GM04503 (cell line): ENCODE data around the gene AUP1.
"Not testable (repeated sequence)": the region's sequence is repeated elsewhere in the genome, so short reads cannot be mapped to it uniquely, and the experiment has no call there.

ENCODE experiments used
- DNase-seq: peaks from one replicate; pipeline ENCODE4 v3.0.0-alpha.2; 2012; ENCODE audit warnings: low read depth

AUP1 gene, protein sequence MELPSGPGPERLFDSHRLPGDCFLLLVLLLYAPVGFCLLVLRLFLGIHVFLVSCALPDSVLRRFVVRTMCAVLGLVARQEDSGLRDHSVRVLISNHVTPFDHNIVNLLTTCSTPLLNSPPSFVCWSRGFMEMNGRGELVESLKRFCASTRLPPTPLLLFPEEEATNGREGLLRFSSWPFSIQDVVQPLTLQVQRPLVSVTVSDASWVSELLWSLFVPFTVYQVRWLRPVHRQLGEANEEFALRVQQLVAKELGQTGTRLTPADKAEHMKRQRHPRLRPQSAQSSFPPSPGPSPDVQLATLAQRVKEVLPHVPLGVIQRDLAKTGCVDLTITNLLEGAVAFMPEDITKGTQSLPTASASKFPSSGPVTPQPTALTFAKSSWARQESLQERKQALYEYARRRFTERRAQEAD

DNA sequence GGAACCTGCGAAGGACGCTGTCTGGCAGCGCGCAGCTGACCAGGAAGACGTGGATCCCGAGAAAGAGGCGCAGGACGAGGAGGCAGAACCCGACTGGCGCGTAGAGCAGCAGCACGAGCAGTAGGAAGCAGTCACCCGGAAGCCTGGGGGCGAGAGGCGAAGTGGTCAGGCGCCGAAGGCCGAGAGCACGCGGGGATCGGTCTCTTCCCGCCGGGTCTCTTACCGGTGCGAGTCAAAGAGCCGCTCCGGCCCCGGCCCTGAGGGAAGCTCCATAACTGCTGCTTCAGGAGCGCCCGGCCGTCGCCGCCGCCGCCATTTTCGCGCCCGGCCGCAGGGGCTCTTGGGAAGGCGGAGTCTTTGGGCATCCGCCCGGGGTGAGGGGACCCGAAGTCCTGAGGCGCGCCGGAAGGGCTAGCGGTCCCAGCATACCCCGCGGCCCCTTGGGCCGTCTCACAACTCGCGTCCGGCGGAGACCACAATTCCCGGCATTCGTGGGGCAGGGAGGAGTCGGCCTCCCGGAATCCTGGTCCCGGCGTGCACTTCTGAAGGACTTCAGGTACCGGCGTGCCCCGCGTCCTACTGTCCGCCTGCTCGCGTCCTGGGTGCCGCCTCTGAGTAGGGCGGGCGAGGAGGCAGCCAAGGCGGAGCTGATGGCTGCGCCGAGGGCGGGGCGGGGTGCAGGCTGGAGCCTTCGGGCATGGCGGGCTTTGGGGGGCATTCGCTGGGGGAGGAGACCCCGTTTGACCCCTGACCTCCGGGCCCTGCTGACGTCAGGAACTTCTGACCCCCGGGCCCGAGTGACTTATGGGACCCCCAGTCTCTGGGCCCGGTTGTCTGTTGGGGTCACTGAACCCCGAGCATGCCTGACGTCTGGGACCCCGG lies at the start of gene AUP1, which contains the start of gene HTRA2:
TSS of gene AUP1 (minus strand) at position 350 of the 882 bp plus-strand sequence. CDS start at position 273, 77 bp downstream.
TSS of gene HTRA2 (plus strand) at position 577 of the 882 bp plus-strand sequence. CDS start at position 651, 74 bp downstream.
- DNase-seq: peak; percentile 97

DNA sequence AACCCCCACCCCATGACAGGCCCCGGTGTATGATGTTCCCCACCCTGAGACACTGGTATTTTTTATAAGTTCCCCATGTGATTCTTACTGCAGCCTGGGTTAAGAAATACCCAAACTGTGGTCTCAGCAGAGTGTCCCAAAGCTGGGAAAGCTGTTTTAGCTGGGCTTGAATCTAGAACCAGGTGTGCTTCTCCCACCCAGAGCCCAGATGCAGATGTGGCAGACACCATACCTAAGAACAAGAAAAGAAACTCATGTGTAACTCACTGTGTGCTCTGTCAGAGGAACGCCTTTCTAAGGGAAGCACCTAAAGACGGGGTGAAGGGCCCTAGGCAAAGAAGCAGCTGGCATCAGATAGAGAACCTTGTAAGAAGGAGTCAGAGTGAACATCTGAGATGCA lies 48.9 kb upstream of the AUP1 start:
- DNase-seq: no peak

DNA sequence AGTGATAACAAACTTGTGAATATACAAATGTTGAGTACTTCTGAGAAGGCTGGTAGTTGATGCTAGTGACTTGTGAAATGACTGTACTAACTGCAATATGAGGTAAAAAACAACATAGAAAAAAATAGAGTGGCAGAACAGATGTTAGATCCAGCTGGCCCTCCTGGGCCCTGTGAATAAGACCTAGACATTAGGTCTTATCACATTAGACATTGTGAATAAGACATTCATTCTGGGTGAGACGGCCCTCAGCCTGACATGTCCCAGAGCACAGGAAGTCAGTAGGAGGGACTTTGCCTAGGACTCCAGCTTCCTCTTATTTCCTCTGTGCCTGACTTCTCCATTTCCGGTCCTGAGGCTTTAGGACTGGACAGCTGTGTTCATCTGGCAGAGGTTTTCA lies 47.9 kb upstream of the AUP1 start:
- DNase-seq: no peak

DNA sequence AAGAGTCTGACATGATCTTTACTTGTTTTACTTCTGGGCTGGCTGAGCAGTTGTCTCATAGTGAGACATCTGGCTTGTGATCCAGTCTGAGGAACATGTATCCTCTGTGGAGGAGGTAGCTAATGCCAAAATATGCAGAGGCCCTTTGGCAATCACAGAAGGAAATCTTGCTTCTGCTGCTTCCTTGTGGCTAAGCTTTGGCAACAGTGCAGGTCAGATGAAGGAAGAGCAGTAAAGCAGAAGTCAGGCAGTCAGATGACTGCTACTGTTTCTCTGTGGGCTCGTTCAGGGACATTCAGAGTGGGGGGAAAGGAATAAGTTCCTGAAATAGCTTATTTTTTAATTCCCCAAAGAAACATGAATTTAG lies 47.3 kb upstream of the AUP1 start:
- DNase-seq: peak; percentile 94

DNA sequence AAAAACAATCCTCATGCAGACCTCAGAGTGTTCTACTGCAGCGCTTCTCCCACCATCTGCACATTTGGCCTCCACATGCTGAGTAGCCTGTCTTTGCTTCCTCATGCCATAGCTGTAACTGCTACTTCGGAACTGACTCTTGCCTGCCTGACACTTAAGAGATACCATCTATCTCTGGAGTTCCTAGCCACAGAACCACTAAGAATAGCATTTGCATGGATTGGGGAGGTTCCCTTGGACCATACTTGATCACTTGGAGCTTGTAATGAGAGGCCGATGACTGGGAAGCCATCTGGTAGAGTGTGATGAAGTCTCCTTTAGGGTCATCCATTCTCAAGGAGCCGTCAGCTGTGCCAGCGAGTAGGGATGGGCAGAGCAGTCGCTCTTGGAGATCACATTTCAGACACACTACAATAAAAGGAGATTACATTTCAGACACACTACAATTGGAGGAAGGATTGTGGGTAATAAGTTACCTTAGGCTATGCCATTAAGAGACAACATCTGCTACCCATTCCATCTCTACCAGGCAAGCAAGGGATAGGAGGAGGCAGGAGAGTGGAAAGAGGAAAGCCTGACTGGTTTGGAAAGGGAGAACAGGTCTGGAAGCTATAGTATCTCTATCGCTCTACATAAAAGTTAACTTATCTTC lies 46.8 kb upstream of the AUP1 start:
- DNase-seq: peak; percentile 81

DNA sequence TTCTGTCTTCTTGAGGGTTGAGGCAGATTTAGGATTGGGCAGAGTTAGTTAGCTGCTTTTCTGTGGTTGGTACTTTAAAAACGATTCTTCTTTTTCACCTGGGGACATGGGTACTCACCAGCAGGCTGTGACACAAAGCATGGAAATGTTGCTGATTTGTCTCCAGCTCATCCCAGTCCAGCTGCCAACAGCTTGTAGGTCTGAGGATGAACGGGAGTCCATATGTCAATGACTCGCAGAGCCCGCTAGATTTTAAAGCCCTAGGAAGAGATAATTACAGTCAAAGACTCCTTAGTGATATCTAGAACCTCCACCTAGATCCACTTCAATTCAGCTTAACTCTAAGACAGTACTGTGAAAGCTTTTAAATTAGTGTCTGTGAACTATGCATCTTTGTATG lies 45.8 kb upstream of the AUP1 start:
- no peak for DNase-seq

DNA sequence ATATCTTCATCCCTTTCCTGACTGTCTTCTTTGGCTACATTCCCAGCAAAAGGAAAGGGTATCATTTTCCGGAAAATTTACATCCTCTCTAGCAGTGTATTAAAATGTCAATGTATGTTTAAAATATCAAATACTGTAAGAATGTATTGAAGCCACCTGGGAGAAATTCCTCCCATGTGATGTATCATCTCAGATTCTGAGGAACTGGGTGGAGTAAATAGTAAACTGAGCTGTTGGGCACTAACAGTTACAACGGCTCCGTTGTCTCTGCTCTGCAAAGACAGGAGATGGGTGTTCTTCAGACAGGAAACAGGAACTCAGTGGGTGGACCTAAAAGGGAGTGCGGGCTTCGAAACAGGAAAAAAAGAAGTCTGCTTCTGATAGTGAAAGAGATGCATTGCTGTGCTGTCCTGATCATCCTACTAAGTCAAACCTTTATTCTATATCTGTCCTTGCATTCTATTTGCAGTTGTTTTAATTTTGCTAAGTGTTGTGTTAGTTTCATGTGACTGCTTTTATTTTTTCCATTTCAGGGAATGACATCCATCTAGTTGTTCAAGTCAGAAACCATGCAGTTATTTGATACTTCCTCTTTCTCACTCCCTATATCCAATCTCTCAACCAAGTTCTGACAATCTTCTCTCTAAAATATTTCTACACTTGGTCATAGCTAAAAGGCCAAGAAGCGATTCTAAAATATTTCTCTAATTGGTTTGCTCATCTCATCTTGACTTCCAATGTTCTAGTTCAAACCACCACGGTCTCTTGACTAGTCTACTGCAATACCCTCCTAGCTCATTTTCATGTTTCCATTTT lies 44.4 kb upstream of the AUP1 start:
- no peak for DNase-seq

DNA sequence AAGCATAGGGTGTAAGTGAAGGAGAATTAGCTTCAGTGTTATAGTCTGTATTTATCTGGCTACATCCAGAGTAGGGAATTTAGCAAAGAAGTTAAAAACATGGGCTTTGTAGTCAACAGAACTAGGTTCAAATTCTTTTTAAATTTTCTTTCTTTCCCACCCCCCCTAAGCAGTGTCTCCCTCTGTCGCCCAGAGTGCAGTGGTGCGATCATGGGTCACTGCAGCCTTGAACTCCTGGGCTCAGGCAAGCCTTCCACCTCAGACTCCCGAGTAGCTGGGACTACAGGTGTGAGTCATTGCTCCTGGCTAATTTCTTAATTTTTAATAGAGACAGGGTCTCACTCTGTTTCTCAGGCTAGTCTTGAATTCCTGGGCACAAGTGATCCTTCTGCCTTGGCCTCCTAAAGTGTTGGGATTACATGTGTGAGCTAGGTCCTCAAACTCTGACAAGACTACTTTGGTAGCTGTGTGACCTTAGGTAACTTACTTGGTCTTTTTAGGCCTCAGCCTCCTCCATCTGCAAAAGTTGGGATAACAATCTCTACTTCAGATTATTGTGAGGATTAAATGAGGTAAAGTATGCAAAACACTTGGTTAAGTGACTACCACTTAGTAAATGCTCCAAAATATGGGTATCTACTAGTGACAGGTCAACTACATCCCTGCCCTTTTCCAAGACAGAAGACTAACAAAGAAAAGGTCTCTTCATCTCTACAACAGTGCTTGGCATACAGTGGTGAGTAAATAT lies 42.8 kb upstream of the AUP1 start:
- DNase-seq: no peak

DNA sequence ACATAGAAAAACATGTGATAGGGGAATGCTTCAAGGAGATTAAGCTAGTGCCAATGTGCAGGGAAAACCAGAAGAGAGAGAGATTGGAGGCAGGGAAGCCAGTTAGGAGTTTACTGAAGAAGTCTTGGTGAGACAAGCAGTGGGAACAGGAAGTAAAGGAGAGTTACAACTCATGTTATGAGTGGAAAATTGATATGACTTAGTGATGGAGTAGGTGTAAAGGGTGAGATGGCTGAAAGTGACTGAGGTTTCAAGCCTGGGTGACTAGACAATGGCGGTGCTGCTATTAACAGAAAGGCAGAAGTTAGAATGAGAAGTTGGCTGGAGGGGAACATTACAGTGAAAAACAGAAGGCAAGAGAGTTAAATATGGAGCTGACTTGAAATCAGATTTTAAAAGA lies 41.6 kb upstream of the AUP1 start:
- DNase-seq: no peak

DNA sequence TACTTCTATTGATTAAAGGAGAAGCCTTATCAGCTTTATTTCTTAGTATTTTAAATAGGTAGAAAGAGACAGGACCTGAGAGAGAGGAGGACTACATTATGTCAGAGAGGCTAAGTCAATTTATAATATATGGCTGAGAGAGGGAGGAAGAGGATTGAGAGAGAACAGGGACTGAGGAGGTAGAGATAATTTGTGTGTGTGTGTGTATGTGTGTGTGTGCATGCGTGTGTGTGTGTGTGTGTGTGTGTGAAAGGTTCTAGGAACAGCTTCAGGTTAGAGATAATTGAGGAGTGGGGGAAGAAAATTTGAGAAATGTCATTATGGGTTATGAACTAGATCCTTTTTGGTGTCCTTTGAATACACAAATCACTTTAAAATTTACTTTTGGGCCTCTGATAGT lies 40.2 kb upstream of the AUP1 start:
- no peak for DNase-seq

DNA sequence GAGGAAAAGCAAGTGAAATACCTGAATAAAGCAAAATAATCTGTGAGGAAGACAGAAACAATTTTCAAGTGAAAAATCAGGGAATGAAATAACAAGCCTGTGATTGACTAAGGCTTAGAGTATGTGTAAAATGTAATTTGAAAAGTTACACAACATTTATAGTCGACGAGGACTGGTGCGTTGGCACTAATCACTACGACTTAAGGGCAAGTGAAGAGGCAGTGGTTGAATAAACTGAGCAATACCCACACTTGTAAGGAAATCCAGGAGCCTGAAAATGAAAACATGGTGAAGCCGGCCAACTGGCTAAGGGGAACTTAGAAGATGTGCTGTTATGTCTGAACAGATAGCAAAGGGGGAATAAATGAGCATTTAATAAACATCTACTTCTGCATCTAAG lies 38.4 kb upstream of the AUP1 start:
- DNase-seq: peak; percentile 80

DNA sequence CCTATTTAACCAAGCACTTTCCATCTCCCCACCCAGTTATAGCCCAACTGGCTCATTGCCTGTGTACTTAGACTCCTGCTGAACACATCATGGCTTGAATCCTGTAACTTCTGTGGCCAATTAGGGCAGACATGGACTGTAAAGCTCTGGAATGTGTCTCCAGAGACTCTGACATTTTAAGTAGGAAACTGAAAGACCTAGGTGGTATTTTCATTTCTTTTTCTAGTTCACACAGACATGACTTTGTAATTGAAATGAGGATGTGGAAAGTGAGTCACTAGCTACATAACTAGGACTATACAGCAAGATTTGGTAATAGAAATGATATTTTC lies 37.2 kb upstream of the AUP1 start:
- DNase-seq: peak; percentile 97

DNA sequence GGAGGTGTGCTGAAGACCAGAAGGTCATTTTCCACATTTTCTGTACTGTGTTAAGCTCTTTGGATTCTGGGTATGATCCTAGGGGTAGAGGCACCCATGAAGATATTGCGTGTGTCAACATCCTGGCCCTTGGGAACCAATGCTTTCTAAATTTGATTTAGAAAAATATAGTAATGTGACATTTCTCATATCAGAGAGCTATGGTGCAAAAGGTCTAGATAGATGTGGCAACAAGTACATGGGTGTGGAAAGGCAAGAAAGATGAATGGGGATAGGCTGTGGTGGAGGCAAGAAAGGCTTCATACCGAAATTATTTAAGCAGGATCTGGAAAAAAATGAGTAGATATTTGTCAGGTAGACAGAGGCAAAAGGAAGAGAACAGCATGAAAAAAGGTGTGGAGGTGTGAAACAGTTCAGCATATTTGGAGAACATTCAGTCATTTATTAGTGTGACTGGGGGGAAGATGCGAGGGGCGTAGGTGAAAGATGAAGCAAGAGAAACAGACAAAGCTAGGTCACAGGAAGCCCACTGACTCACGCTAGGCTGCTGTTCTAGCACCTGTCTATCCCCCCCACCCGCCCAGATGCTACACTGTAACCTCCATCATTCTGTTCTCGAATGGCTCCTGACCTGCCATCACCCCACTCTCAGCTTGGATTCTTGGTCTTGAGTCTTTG lies 36.7 kb upstream of the AUP1 start:
- no peak for DNase-seq

DNA sequence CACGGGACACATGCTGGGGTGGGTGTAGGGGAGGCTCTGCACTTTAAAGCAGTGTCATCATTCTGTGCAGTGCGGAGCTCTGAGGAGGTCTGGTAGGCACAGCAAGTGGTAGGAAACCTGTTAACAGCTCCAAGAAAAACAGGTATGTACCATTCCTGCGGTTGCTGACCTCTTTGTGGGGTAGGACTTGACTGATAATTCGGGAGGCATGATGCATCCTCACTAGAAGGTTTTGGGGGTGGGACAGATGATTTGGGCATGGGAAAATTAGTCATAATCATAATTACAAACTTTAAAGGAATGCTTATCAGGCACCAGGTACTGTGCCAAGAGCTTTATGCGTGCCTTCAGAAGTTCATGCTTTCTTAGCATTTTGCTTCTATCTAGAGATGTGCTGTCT lies 34.7 kb upstream of the AUP1 start:
- no peak for DNase-seq

DNA sequence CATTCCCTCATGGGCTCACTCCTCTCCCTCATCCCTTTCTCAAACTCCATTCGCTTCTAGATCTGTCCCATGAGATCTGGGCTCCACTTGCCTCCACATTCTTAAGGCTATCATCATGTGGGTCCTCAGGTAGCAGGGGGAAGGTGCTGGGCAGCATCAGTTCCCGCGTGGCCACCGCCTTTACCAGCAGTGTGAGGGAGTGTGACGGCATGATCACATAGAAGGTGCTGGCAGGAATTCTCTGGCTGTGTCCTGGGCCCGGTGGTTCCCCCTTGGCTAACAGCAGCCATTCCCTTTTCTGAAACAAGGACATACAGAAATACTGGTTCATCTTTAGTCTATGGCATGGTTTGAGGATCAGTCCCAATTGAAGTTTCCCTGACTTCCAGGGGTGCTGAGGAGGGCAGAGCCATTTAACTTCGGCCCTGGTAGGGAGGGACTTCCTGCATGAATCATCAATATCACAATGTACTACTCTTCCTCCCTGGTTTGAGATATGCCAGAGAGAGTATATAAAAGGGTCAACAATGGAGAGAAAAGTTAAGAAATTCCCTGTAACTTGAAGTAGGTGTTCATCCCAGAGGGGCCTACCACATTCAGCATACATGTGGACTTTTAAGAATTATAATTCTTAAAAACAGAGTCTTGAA lies 32.7 kb upstream of the AUP1 start:
- DNase-seq: no peak

DNA sequence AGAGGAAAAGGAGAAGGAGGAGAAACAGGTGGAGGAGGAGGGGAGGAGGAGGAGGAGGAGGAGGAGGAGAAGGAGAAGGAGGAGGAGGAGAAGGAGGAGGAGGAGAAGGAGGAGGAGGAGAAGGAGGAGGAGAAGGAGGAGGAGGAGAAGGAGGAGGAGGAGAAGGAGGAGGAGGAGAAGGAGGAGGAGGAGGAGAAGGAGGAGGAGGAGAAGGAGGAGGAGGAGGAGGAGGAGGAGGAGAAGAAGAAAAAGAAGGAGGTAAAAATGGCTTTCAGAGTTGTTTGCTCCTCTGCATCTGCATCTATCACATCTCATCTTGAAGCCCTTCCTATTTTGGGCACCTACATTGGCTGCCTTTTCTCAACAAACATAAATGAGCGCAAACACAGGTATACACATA lies 31.5 kb upstream of the AUP1 start:
- DNase-seq: not testable (repeated sequence)

DNA sequence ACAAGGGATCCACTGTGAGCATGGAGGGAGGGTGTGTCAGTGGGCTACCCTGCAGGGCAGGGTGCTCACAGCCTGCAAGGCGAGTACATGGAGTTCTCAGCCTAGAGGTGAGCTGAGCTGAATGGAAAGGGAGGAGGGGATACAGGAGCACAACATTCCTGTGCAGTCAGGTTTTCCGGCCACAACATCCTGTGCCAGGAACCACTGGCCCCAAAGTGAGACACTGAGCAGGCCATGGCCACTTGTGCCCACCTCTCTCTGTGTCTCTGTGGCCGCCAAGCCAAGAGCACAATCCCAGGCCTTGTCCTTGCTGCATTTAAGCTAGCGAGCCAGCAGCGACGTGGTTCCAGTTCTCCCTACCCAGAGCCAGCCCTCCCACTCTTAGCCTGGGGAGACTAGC lies 31.1 kb upstream of the AUP1 start:
- no peak for DNase-seq

DNA sequence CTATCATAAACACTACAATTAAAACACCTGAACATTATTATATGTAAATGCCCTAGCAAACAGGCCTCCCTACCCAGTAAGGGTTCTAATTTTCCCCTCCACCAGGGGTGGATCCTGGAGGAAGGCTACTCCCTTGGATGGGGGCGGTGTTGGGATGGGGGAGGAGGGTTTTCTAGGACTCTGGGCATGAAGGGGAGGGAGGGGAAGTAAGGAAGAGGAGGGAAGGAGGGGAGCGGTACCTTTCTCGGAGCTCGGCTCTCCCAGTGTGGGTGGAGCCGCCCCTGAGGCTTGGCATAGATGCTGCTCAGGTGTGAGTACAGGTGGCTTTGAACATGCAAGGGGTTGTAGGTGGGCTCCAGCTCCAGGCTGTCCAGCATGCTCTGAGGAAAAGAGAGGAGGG lies 30.4 kb upstream of the AUP1 start:
- no peak for DNase-seq

DNA sequence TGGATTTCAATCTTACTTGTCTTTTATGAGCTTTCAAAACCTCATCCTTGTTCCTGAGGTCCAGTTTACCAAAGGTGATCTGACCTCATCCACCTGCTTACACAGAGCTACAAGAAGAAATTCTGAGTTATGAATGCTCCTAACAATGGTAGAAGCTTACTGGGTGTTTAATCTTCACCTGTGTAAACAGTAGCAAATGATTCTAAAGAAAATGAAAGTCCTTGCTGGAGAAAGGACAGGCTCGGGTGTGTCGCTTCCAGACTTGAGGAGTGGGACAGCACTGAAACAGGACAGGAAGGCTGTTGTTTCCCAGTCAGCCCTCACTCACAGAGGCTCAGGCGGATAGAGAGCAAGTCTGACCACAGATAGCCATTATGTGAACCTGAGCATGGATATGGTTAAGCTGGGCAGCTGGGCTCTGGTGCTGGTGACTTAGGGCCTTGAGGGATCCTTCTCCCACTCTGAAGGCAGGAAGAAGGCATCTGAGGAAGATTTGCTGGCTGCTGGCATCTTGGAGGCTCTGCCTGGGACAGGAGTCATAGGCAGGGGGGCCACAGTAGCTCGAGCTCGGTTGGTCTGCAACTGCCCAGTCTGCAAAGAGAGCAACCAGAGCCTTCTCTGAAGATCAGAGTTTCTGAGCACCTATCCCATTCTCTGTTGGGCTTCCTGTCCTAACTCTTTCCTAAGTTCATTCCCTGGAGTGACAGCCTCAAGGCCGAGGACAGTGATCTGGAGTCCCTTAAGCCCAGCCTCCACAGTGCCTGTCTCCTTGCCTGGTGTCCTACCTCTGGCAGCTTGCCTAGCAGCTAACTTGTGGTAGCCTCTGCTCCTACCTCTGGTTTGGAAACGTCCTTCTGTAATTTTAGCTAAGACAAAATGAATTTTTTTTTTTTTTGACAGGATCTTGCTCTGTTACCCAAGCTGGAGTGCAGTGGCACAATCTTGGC lies 29.1 kb upstream of the AUP1 start:
- DNase-seq: no peak
